GM12892 (cell line): ENCODE data around the gene CEP112.

Source experiments
- DNase-seq: peaks from one replicate; pipeline ENCODE4 v3.0.0; 2011; ENCODE audit not compliant: insufficient read length
- FAIRE-seq: peaks from 2 replicates; lab custom pipeline; 2011; peaks lifted over from hg19 to GRCh38; lab: Jason Lieb, UNC
- POLR2A ChIP-seq: IDR thresholded peaks from 2 replicates; pipeline ENCODE4 v1.6.1; 2011; ENCODE audit warnings: low read depth, low read length, control low read depth
- POLR2AphosphoS5 ChIP-seq: IDR thresholded peaks from 2 replicates; pipeline ENCODE4 v1.6.1; 2011; ENCODE audit warnings: low read depth, low read length, control low read depth
- TAF1 ChIP-seq: IDR thresholded peaks from 2 replicates; pipeline ENCODE4 v1.6.1; 2011; ENCODE audit warnings: low read depth, mild to moderate bottlenecking, control low read depth, low read length, borderline replicate concordance

The CEP112 gene

GRCh38 chr17:66044083-66044482 is 147.8 kb downstream of the CEP112 start:
- TF ChIP-seq TAF1 = no peak
- no peak for TF ChIP-seq POLR2AphosphoS5
- no peak for TF ChIP-seq POLR2A
- FAIRE-seq (no peak), DNase-seq (no peak)

GRCh38 chr17:66043419-66043818 is 148.5 kb downstream of the CEP112 start:
- FAIRE-seq (no peak), DNase-seq (no peak)
- TF ChIP-seq TAF1 (no peak), POLR2A (no peak), POLR2AphosphoS5 (no peak)

- FAIRE-seq (no peak), DNase-seq (no peak)
- TF ChIP-seq TAF1 (no peak), POLR2AphosphoS5 (no peak), POLR2A (no peak)
These were observed 151.5 kb downstream of the CEP112 start for GRCh38 chr17:66040402-66040801.

- TF ChIP-seq POLR2AphosphoS5 = no peak
- TF ChIP-seq POLR2A = no peak
- no peak for TF ChIP-seq TAF1
- FAIRE-seq (no peak), DNase-seq (no peak)
These were observed 153.8 kb downstream of the CEP112 start for GRCh38 chr17:66038125-66038524.

- no peak for TF ChIP-seq TAF1
- no peak for TF ChIP-seq POLR2AphosphoS5
- TF ChIP-seq POLR2A = no peak
- no peak for DNase-seq
- FAIRE-seq = no peak
These were observed 154.7 kb downstream of the CEP112 start for GRCh38 chr17:66037221-66037620.

- TF ChIP-seq POLR2A = no peak
- no peak for TF ChIP-seq POLR2AphosphoS5
- no peak for TF ChIP-seq TAF1
- DNase-seq = no peak
- FAIRE-seq = peak; percentile 76
These were observed 159.7 kb downstream of the CEP112 start for GRCh38 chr17:66032082-66032712.

- FAIRE-seq = no peak
- no peak for TF ChIP-seq POLR2A
- no peak for TF ChIP-seq POLR2AphosphoS5
- no peak for TF ChIP-seq TAF1
- DNase-seq = no peak
These were observed 166.4 kb downstream of the CEP112 start for GRCh38 chr17:66025551-66025950.

- FAIRE-seq (no peak), DNase-seq (no peak)
- TF ChIP-seq TAF1 (no peak), POLR2AphosphoS5 (no peak), POLR2A (no peak)
These were observed 170.2 kb downstream of the CEP112 start for GRCh38 chr17:66021757-66022156.

GRCh38 chr17:66018786-66019185 is 173.1 kb downstream of the CEP112 start:
- TF ChIP-seq POLR2AphosphoS5 (no peak), POLR2A (no peak), TAF1 (no peak)
- FAIRE-seq = no peak
- DNase-seq = no peak

- FAIRE-seq = no peak
- TF ChIP-seq POLR2A (no peak), TAF1 (no peak), POLR2AphosphoS5 (no peak)
These were observed 175.7 kb downstream of the CEP112 start for GRCh38 chr17:66016231-66016630.

GRCh38 chr17:66008680-66009079 is 183.3 kb downstream of the CEP112 start:
- DNase-seq (no peak), FAIRE-seq (no peak)
- no peak for TF ChIP-seq POLR2AphosphoS5
- no peak for TF ChIP-seq TAF1

More at GRCh38 chr17:66016231-66016630, 175.7 kb downstream of the CEP112 start:
- no peak for DNase-seq

GRCh38 chr17:66006654-66007053 is 185.3 kb downstream of the CEP112 start:
- no peak for TF ChIP-seq TAF1
- TF ChIP-seq POLR2A = no peak
- TF ChIP-seq POLR2AphosphoS5 = no peak
- DNase-seq = no peak
- FAIRE-seq = no peak
